ENCODE data around the gene HSPA1B. TPM values are rescaled to one million over a fixed set of nuclear protein-coding genes. Genes with fewer than 3 reads are reported as not detected.

Gene HSPA1B
- total and polyA plus RNA-seq, 2 donors (not counting 1 experiment from before 2014, with no cell fraction given): 79.2 to 145 TPM

DNA sequence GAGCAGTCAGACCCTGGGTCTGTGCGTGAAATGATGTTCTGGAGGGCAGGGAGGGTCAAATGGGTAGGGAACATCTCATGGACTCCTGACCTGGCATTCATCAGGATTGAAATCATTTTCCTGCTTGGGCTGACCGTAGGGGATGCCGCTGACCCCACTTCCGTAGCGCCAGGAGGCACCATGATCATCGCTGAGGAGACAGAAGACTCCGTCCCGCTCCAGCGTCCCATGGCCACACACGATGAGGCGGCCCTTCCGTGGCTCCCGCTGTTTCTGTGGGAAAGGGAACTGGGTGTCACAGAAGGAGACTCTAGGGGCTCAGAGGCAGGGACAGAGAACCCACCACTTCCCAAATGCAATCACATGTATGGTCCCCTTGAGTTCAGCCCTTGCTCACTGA is 32.8 kb downstream of the HSPA1B start:
- H3K4me1 Mint-ChIP-seq: peaks cover 24% of the 10 kb centered on the region
- H3K9me3 ChIP-seq (ENCODE audit: control extremely low read depth in 1 of 3, control insufficient read depth in 2 of 3, insufficient read depth in 1 of 3, low read length in 2 of 3): no peaks in the 10 kb centered on the region
- H3K4me3 ChIP-seq (ENCODE audit: control extremely low read depth in 1 of 5, extremely low read depth in 1 of 5, insufficient read depth in 1 of 5, low read depth in 2 of 5, low read length in 4 of 5): no peak overlapping the region
- peaks cover 2 to 27% of the 10 kb centered on the region in 2 experiments for H3K36me3 ChIP-seq (replicated peaks in 1 of 2; ENCODE audit: control extremely low read depth in 1 of 2, control insufficient read depth in 1 of 2, extremely low read depth in 1 of 2, insufficient read depth in 2 of 2, low read length in 1 of 2)
- WGBS (ENCODE audit: insufficient coverage): 97% methylated on average over 13 of the region's 13 CpGs
- H3K4me1 ChIP-seq (ENCODE audit: control insufficient read depth in 2 of 2, insufficient read depth in 2 of 2, low read length in 2 of 2): peaks cover 18 to 23% of the 10 kb centered on the region in 2 donors
- H3K27me3 Mint-ChIP-seq: no peaks in the 10 kb centered on the region
- no peak for DNase-seq
- ChIA-PET POLR2A (interaction anchor here (0.5 kb wide), 2 partner anchors 54 to 98 kb away, joined by 3 read pairs; partner anchors contain the start of genes LSM2, NELFE and SKIC2), CTCF (no interaction called here)
- no peak for ATAC-seq (ENCODE audit: low read depth)
- H2AFZ ChIP-seq (ENCODE audit: insufficient read depth, low read depth, low read length, poor library complexity, severe bottlenecking): no peak overlapping the region
- TF ChIP-seq EZH2 (IDR thresholded peaks at IDR 0.05; ENCODE audit: borderline replicate concordance, insufficient read depth, low read depth, low read length, poor library complexity, severe bottlenecking): no peak
- TF ChIP-seq, protein P1, sequence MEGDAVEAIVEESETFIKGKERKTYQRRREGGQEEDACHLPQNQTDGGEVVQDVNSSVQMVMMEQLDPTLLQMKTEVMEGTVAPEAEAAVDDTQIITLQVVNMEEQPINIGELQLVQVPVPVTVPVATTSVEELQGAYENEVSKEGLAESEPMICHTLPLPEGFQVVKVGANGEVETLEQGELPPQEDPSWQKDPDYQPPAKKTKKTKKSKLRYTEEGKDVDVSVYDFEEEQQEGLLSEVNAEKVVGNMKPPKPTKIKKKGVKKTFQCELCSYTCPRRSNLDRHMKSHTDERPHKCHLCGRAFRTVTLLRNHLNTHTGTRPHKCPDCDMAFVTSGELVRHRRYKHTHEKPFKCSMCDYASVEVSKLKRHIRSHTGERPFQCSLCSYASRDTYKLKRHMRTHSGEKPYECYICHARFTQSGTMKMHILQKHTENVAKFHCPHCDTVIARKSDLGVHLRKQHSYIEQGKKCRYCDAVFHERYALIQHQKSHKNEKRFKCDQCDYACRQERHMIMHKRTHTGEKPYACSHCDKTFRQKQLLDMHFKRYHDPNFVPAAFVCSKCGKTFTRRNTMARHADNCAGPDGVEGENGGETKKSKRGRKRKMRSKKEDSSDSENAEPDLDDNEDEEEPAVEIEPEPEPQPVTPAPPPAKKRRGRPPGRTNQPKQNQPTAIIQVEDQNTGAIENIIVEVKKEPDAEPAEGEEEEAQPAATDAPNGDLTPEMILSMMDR (IDR thresholded peaks at IDR 0.05): no peak
- no peak overlapping the region for H3K4me2 ChIP-seq (replicated peaks; ENCODE audit: low read depth, low read length, poor library complexity, severe bottlenecking)
- no peak overlapping the region for H3K4me3 Mint-ChIP-seq
- H3K79me2 ChIP-seq (ENCODE audit: control insufficient read depth, insufficient read depth, low read length): peaks cover 17% of the 10 kb centered on the region
- H3K27ac Mint-ChIP-seq: no peak overlapping the region
- no peak overlapping the region for H3K27ac ChIP-seq (ENCODE audit: low read length in 2 of 2)
- no peaks in the 10 kb centered on the region for H4K20me1 ChIP-seq (ENCODE audit: control insufficient read depth, insufficient read depth, low read length, poor library complexity, severe bottlenecking)
- H3K27me3 ChIP-seq (replicated peaks in 1 of 4; ENCODE audit: control extremely low read depth in 1 of 4, control insufficient read depth in 3 of 4, insufficient read depth in 4 of 4, low read length in 3 of 4): no peaks in the 10 kb centered on the region
- H3K9me3 Mint-ChIP-seq (ENCODE audit: insufficient read depth): no peaks in the 10 kb centered on the region
- no peak overlapping the region for H3K9ac ChIP-seq (ENCODE audit: low read length)
- intact Hi-C loops (cut with micrococcal nuclease): loop anchor here (5.0 to 10.0 kb wide), 3 partner anchors 43 to 366 kb away; partner anchors contain the start of genes HSPA1A, HSPA1L, MICB and VARS1

DNA sequence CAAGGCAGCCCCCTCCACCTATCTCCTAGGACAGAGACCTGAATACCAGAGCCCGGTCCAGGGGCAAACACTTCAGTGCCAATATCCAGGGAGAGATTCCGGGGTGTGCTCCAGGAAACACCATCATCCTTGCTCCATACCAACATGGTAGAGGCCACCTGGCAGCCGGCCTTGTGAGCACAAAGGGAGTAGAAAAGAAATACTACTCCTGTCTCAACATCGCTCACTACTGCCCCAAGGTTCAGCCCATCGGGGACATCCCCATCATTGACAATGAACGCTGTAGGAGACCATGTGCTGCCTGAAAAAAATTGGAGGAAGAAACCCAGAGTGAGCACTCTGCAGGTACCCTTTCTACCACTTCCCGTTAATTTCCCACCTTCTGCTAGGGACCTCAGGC is 33.6 kb downstream of the HSPA1B start:
- Mint-ChIP-seq H3K27me3 (no peaks in the 10 kb centered on the region), H3K4me3 (peak overlapping the region; percentile 94), H3K9me3 (ENCODE audit: insufficient read depth) (no peaks in the 10 kb centered on the region), H3K27ac (no peak overlapping the region), H3K4me1 (peaks cover 24% of the 10 kb centered on the region)
- POLR2A ChIA-PET: no interaction called here
- CTCF ChIA-PET: no interaction called here
- Histone ChIP-seq H3K4me1 (ENCODE audit: control insufficient read depth in 2 of 2, insufficient read depth in 2 of 2, low read length in 2 of 2) (peaks cover 18 to 23% of the 10 kb centered on the region in 2 donors), H4K20me1 (ENCODE audit: control insufficient read depth, insufficient read depth, low read length, poor library complexity, severe bottlenecking) (no peaks in the 10 kb centered on the region), H2AFZ (ENCODE audit: insufficient read depth, low read depth, low read length, poor library complexity, severe bottlenecking) (no peak overlapping the region), H3K4me2 (replicated peaks; ENCODE audit: low read depth, low read length, poor library complexity, severe bottlenecking) (no peak overlapping the region), H3K4me3 (ENCODE audit: control extremely low read depth in 1 of 5, extremely low read depth in 1 of 5, insufficient read depth in 1 of 5, low read depth in 2 of 5, low read length in 4 of 5) (no peak overlapping the region), H3K79me2 (ENCODE audit: control insufficient read depth, insufficient read depth, low read length) (peaks cover 17% of the 10 kb centered on the region), H3K27ac (ENCODE audit: low read length in 2 of 2) (no peak overlapping the region), H3K27me3 (replicated peaks in 1 of 4; ENCODE audit: control extremely low read depth in 1 of 4, control insufficient read depth in 3 of 4, insufficient read depth in 4 of 4, low read length in 3 of 4) (no peaks in the 10 kb centered on the region), H3K9ac (ENCODE audit: low read length) (no peak overlapping the region), H3K36me3 (replicated peaks in 1 of 2; ENCODE audit: control extremely low read depth in 1 of 2, control insufficient read depth in 1 of 2, extremely low read depth in 1 of 2, insufficient read depth in 2 of 2, low read length in 1 of 2) (peaks cover 2 to 27% of the 10 kb centered on the region in 2 experiments), H3K9me3 (ENCODE audit: control extremely low read depth in 1 of 3, control insufficient read depth in 2 of 3, insufficient read depth in 1 of 3, low read length in 2 of 3) (no peaks in the 10 kb centered on the region)
- WGBS (ENCODE audit: insufficient coverage): 98% methylated on average over 5 of the region's 7 CpGs
- intact Hi-C loops (cut with micrococcal nuclease): loop anchor here (5.0 to 10.0 kb wide), 3 partner anchors 44 to 366 kb away; partner anchors contain the start of genes HSPA1A, HSPA1L, MICB and VARS1
- DNase-seq (no peak), ATAC-seq (ENCODE audit: low read depth) (no peak)
- TF ChIP-seq, protein P1 (IDR thresholded peaks at IDR 0.05): no peak
- TF ChIP-seq EZH2 (IDR thresholded peaks at IDR 0.05; ENCODE audit: borderline replicate concordance, insufficient read depth, low read depth, low read length, poor library complexity, severe bottlenecking): no peak

All from B cell (primary cell).